Lower leg skin (tissue), 3 donors: Measurements from ENCODE around the gene DNAJC13.

Experiments used
- POLR2A ChIP-seq, 2 donors: fragments of 450-650 bp; IDR thresholded peaks; one replicate each; pipeline ENCODE4 v1.6.1; 2016 to 2017; ENCODE audit warnings: antibody characterized with exemption in 2 of 2, mild to moderate bottlenecking in 1 of 2, moderate library complexity in 1 of 2
- TF ChIP-seq, protein P1 (sequence below), 3 donors: fragments of 450-650 bp; IDR thresholded peaks; one replicate each; pipeline ENCODE4 v1.5.1; 2016; ENCODE audit warnings: antibody characterized with exemption in 3 of 3, mild to moderate bottlenecking in 3 of 3, moderate library complexity in 2 of 3

DNA sequence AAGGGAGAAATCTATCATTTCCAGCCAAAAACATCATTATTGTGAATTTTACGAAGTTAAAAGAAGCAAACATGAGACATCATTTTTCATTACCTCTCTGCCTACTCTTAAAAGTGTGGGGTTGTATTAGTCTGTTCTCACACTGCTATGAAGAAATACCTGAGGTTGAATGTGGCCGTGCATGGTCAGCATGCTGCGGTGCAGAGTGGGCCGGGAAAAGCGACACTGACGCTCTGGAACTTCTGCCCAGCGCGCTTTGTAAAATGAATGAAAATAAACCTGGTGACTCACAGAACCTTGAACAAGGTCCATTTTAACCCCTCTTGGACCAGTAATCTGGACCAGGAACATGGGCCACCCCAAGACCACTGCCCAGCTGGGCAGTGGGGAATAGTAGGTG lies 31.0 kb upstream of the DNAJC13 start:
- no peak for TF ChIP-seq POLR2A (IDR thresholded peaks at IDR 0.05)
- TF ChIP-seq, protein P1, sequence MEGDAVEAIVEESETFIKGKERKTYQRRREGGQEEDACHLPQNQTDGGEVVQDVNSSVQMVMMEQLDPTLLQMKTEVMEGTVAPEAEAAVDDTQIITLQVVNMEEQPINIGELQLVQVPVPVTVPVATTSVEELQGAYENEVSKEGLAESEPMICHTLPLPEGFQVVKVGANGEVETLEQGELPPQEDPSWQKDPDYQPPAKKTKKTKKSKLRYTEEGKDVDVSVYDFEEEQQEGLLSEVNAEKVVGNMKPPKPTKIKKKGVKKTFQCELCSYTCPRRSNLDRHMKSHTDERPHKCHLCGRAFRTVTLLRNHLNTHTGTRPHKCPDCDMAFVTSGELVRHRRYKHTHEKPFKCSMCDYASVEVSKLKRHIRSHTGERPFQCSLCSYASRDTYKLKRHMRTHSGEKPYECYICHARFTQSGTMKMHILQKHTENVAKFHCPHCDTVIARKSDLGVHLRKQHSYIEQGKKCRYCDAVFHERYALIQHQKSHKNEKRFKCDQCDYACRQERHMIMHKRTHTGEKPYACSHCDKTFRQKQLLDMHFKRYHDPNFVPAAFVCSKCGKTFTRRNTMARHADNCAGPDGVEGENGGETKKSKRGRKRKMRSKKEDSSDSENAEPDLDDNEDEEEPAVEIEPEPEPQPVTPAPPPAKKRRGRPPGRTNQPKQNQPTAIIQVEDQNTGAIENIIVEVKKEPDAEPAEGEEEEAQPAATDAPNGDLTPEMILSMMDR (IDR thresholded peaks at IDR 0.05) = no peak
